Ascending aorta (tissue), 2 donors: ENCODE results near the gene CYP4A22. TPM values are rescaled to one million over a fixed set of nuclear protein-coding genes. Genes with fewer than 3 reads are reported as not detected.

Experiments used
- DNase-seq, 2 donors: peaks; one replicate each; pipeline ENCODE4 v3.0.0-alpha.2; 2019; ENCODE audit warnings: low spot score in 2 of 2
- H3K27ac ChIP-seq, 2 donors: fragments of 200-600 bp; sonication (generic); one replicate each; pipeline ENCODE4 v1.5.1; 2016 to 2017; ENCODE audit warnings: mild to moderate bottlenecking in 1 of 2
- H3K27me3 ChIP-seq: fragments of 200-600 bp; sonication (generic); one replicate; pipeline ENCODE4 v1.5.1; 2017
- H3K36me3 ChIP-seq, 2 donors: fragments of 200-600 bp; sonication (generic); one replicate each; pipeline ENCODE4 v1.5.1; 2016
- H3K4me1 ChIP-seq, 2 donors: fragments of 200-600 bp; sonication (generic); one replicate each; pipeline ENCODE4 v1.5.1; 2016 to 2017; ENCODE audit warnings: mild to moderate bottlenecking in 1 of 2
- H3K4me3 ChIP-seq, 2 donors: fragments of 200-600 bp; sonication (generic); one replicate each; pipeline ENCODE4 v1.5.1; 2016 to 2017; ENCODE audit warnings: mild to moderate bottlenecking in 1 of 2
- H3K9me3 ChIP-seq, 2 donors: fragments of 200-600 bp; sonication (generic); one replicate each; pipeline ENCODE4 v1.5.1; 2016
- CTCF ChIP-seq, 3 experiments: fragments of 200-600 bp in 2 of 3; fragments of 450-650 bp in 1 of 3; sonication (generic) in 2 of 3; IDR thresholded peaks; one replicate each; pipeline ENCODE4 v1.5.1; 2016 to 2019; ENCODE audit warnings: antibody characterized with exemption in 3 of 3, mild to moderate bottlenecking in 1 of 3, moderate library complexity in 1 of 3
- intact Hi-C: fragments of 100-400 bp; cut with DNase I; formaldehyde crosslinking; loops from one replicate; pipeline ENCODE4 v1.15.1; 2023
- total RNA-seq: library from RNA; depleted of rRNA; stranded (reverse); fragments of >200 nt; gene quantifications from one replicate; pipeline ENCODE4 v1.1.0, GENCODE V29; 2016

The CYP4A22 gene
- total RNA-seq, 1 donor from 2014 or later: not detected

- intact Hi-C loops: loop anchor here (5.0 kb wide), 1 partner anchor 247 kb away; no protein-coding TSS in a partner anchor
- peaks cover 0 to 10% of the 10 kb centered on the region in 2 donors for H3K4me1 ChIP-seq
- H3K4me3 ChIP-seq: no peak overlapping the region
- peak; percentile 85 to 92 (median 88) for TF ChIP-seq CTCF (IDR thresholded peaks at IDR 0.05)
- no peaks in the 10 kb centered on the region for H3K36me3 ChIP-seq
- peaks cover 0 to 4% of the 10 kb centered on the region in 2 donors for H3K9me3 ChIP-seq
- no peaks in the 10 kb centered on the region for H3K27me3 ChIP-seq
- no peak overlapping the region for H3K27ac ChIP-seq
- DNase-seq: no peak
Observed at GRCh38 chr1:47175227-47175934, 38.1 kb downstream of the CYP4A22 start.

GRCh38 chr1:47178020-47178419 lies 40.8 kb downstream of the CYP4A22 start:
- TF ChIP-seq CTCF (IDR thresholded peaks at IDR 0.05): no peak
- Histone ChIP-seq H3K9me3 (no peaks in the 10 kb centered on the region), H3K36me3 (no peaks in the 10 kb centered on the region), H3K4me3 (no peak overlapping the region), H3K4me1 (peaks cover 0 to 12% of the 10 kb centered on the region in 2 donors), H3K27me3 (no peaks in the 10 kb centered on the region), H3K27ac (no peak overlapping the region)
- intact Hi-C loops: loop anchor here (5.0 kb wide), 1 partner anchor 244 kb away; no protein-coding TSS in a partner anchor
- no peak for DNase-seq

GRCh38 chr1:47178654-47179016 lies 41.4 kb downstream of the CYP4A22 start:
- TF ChIP-seq CTCF (IDR thresholded peaks at IDR 0.05): no peak
- H3K4me1 ChIP-seq: peaks cover 0 to 12% of the 10 kb centered on the region in 2 donors
- H3K9me3 ChIP-seq: no peaks in the 10 kb centered on the region
- intact Hi-C loops: loop anchor here (1.0 to 5.0 kb wide), 3 partner anchors 12 to 244 kb away; partner anchors contain the start of gene PDZK1IP1
- H3K4me3 ChIP-seq: no peak overlapping the region
- no peak for DNase-seq
- no peaks in the 10 kb centered on the region for H3K27me3 ChIP-seq
- no peaks in the 10 kb centered on the region for H3K36me3 ChIP-seq
- H3K27ac ChIP-seq: peak overlapping the region in 1 of 2 donors; percentile 12

- intact Hi-C loops: loop anchor here (1.0 to 5.0 kb wide), 3 partner anchors 11 to 243 kb away; partner anchors contain the start of gene PDZK1IP1
- TF ChIP-seq CTCF (IDR thresholded peaks at IDR 0.05): peak; percentile 85 to 94 (median 89)
- H3K27ac ChIP-seq: peak overlapping the region in 1 of 2 donors; percentile 12
Observed at GRCh38 chr1:47179017-47179987, 42.1 kb downstream of the CYP4A22 start.

GRCh38 chr1:47179988-47180563 lies 42.8 kb downstream of the CYP4A22 start:
- H3K9me3 ChIP-seq: no peaks in the 10 kb centered on the region
- DNase-seq: no peak
- no peak for TF ChIP-seq CTCF (IDR thresholded peaks at IDR 0.05)
- peaks cover 0 to 12% of the 10 kb centered on the region in 2 donors for H3K4me1 ChIP-seq
- H3K4me3 ChIP-seq: peak overlapping the region; percentile 42 to 62
- H3K27me3 ChIP-seq: no peaks in the 10 kb centered on the region
- intact Hi-C loops: loop anchor here (1.0 to 5.0 kb wide), 4 partner anchors 10 to 542 kb away; partner anchors contain the start of gene PDZK1IP1
- H3K36me3 ChIP-seq: no peaks in the 10 kb centered on the region
- H3K27ac ChIP-seq: no peak overlapping the region

More at GRCh38 chr1:47179017-47179987, 42.1 kb downstream of the CYP4A22 start:
- no peaks in the 10 kb centered on the region for H3K9me3 ChIP-seq
- H3K27me3 ChIP-seq: no peaks in the 10 kb centered on the region
- peak overlapping the region; percentile 42 to 62 for H3K4me3 ChIP-seq
- peaks cover 0 to 12% of the 10 kb centered on the region in 2 donors for H3K4me1 ChIP-seq
- peak; percentile 36 to 96 for DNase-seq
- no peaks in the 10 kb centered on the region for H3K36me3 ChIP-seq
